OCI-M2 (cell line): ENCODE measurements around the gene C2CD4B.

Experiments
- DNase-seq: peaks from one replicate; lab custom pipeline; 2025; ENCODE audit not compliant: unreplicated experiment; lab: John Stamatoyannopoulos, UW

C2CD4B gene

GRCh38 chr15:62149729-62150128, 15.4 kb downstream of the C2CD4B start:
- no peak for DNase-seq

GRCh38 chr15:62147551-62147950, 17.5 kb downstream of the C2CD4B start:
- DNase-seq = no peak

GRCh38 chr15:62147149-62147548, 17.9 kb downstream of the C2CD4B start:
- DNase-seq = no peak

GRCh38 chr15:62145015-62145735, 19.9 kb downstream of the C2CD4B start:
- DNase-seq = no peak

GRCh38 chr15:62142736-62143135, 22.3 kb downstream of the C2CD4B start:
- DNase-seq = no peak

- DNase-seq = no peak
These were observed 23.2 kb downstream of the C2CD4B start for GRCh38 chr15:62141643-62142588.

GRCh38 chr15:62141200-62141599, 23.9 kb downstream of the C2CD4B start:
- no peak for DNase-seq

GRCh38 chr15:62138124-62138523, 27.0 kb downstream of the C2CD4B start:
- no peak for DNase-seq

GRCh38 chr15:62136911-62137865, 27.9 kb downstream of the C2CD4B start:
- DNase-seq = no peak

GRCh38 chr15:62135532-62136134, 29.5 kb downstream of the C2CD4B start:
- no peak for DNase-seq

GRCh38 chr15:62133141-62133540, 31.9 kb downstream of the C2CD4B start:
- DNase-seq = no peak

GRCh38 chr15:62128916-62129315, 36.2 kb downstream of the C2CD4B start:
- DNase-seq = no peak

- no peak for DNase-seq
These were observed 38.7 kb downstream of the C2CD4B start for GRCh38 chr15:62126364-62126763.

GRCh38 chr15:62125773-62126172, 39.3 kb downstream of the C2CD4B start:
- no peak for DNase-seq

GRCh38 chr15:62124973-62125303, 40.1 kb downstream of the C2CD4B start:
- no peak for DNase-seq

- DNase-seq = no peak
These were observed 40.7 kb downstream of the C2CD4B start for GRCh38 chr15:62124176-62124972.

GRCh38 chr15:62122249-62122648, 42.8 kb downstream of the C2CD4B start:
- no peak for DNase-seq

GRCh38 chr15:62121273-62122015, 43.6 kb downstream of the C2CD4B start:
- DNase-seq = no peak

- no peak for DNase-seq
These were observed 44.3 kb downstream of the C2CD4B start for GRCh38 chr15:62120776-62121175.
